T-cell (primary cell): ENCODE measurements around the gene GNAI3. TPM values are rescaled to one million over a fixed set of nuclear protein-coding genes. Genes with fewer than 3 reads are reported as not detected.

Experiments
- ATAC-seq, 4 experiments: fragments of 200-7000 bp in 3 of 4; fragments of 150-1000 bp in 1 of 4; cut with Tn5 transposase; replicated peaks in 1 of 4; 1 replicate in 3 of 4; 2 replicates in 1 of 4; pipeline ENCODE4 v1.10.0; 2021; ENCODE audit warnings: moderate library complexity in 3 of 4, mild to moderate bottlenecking in 2 of 4, moderate number of reproducible peaks in 1 of 4
- CTCF ChIA-PET, 2 donors: fragments of 300-600 bp; sonication (Branson Sonifier 250); formaldehyde crosslinking; loops; one replicate each; lab custom pipeline; 2022; ENCODE audit warnings: antibody characterized with exemption in 2 of 2; lab: Charles Lee
- POLR2A ChIA-PET, 2 donors: fragments of 300-600 bp; sonication (Branson Sonifier 250); formaldehyde crosslinking; loops; one replicate each; lab custom pipeline; 2022; ENCODE audit warnings: antibody characterized with exemption in 2 of 2; lab: Charles Lee
- DNase-seq, 35 experiments: peaks; one replicate each; pipeline versions ENCODE4 v3.0.0 to v3.0.0-alpha.2; 2013 to 2023
- H3K27ac ChIP-seq: one replicate; pipeline ENCODE4 v1.5.1; 2013; ENCODE audit warnings: low read length
- H3K27me3 ChIP-seq, 2 experiments: replicated peaks in 1 of 2; 1 replicate in 1 of 2; 2 replicates in 1 of 2; pipeline versions ENCODE4 v1.6.1 to v1.7.0; 2013; ENCODE audit warnings: low read length in 1 of 2, mixed read lengths in 1 of 2; ENCODE audit not compliant: control insufficient read depth in 2 of 2, insufficient read depth in 2 of 2; ENCODE audit errors: extremely low read depth in 1 of 2
- H3K36me3 ChIP-seq, 2 donors: 1 replicate in 1 of 2; 2 replicates in 1 of 2; pipeline versions ENCODE4 v1.6.1 to v1.7.0; 2013; ENCODE audit warnings: low read length in 1 of 2; ENCODE audit not compliant: control insufficient read depth in 2 of 2, insufficient read depth in 1 of 2; ENCODE audit errors: extremely low read depth in 1 of 2
- H3K4me1 ChIP-seq, 2 experiments: 1 replicate in 1 of 2; 2 replicates in 1 of 2; pipeline versions ENCODE4 v1.6.1 to v1.7.0; 2013; ENCODE audit warnings: low read length in 2 of 2, mixed read lengths in 1 of 2; ENCODE audit not compliant: insufficient read depth in 2 of 2, control insufficient read depth in 1 of 2; ENCODE audit errors: extremely low read depth in 1 of 2
- H3K4me3 ChIP-seq, 2 donors: 1 replicate in 1 of 2; 2 replicates in 1 of 2; pipeline versions ENCODE4 v1.5.1 to v1.7.0; 2013; ENCODE audit warnings: mild to moderate bottlenecking in 2 of 2, low read length in 1 of 2, moderate library complexity in 1 of 2; ENCODE audit not compliant: control insufficient read depth in 1 of 2; ENCODE audit errors: extremely low read depth in 1 of 2
- H3K9me3 ChIP-seq: 2 replicates; pipeline ENCODE4 v1.7.0; 2013
- H3K27ac Mint-ChIP-seq, 2 donors: one replicate each; pipeline ENCODE4 v1.8.0; 2020 to 2021; ENCODE audit warnings: mild to moderate bottlenecking in 2 of 2, mixed read lengths in 2 of 2
- H3K27me3 Mint-ChIP-seq, 2 donors: one replicate each; pipeline ENCODE4 v1.8.0; 2021 to 2022; ENCODE audit warnings: mixed read lengths in 2 of 2
- H3K36me3 Mint-ChIP-seq: one replicate; pipeline ENCODE4 v1.8.0; 2021; ENCODE audit warnings: mixed read lengths
- H3K4me1 Mint-ChIP-seq, 3 donors: one replicate each; pipeline ENCODE4 v1.8.0; 2020 to 2022; ENCODE audit warnings: mixed read lengths in 3 of 3, mild to moderate bottlenecking in 1 of 3
- H3K4me3 Mint-ChIP-seq, 3 donors: one replicate each; pipeline ENCODE4 v1.8.0; 2020 to 2022; ENCODE audit warnings: mild to moderate bottlenecking in 3 of 3, mixed read lengths in 3 of 3, moderate library complexity in 3 of 3
- H3K9me3 Mint-ChIP-seq, 3 donors: one replicate each; pipeline ENCODE4 v1.8.0; 2020 to 2022; ENCODE audit warnings: mixed read lengths in 3 of 3
- WGBS: methylation state at CpG from one replicate; pipeline ENCODE4 v1.1.5; 2013; ENCODE audit warnings: missing lambda C conversion rate; ENCODE audit not compliant: insufficient coverage; 5-methylcytosine and 5-hydroxymethylcytosine counted together
- total RNA-seq, 35 experiments: library from RNA in 6 of 35; stranded (reverse) in 6 of 35; fragments of 120-200 nt in 1 of 35; gene quantifications; one replicate each; pipeline versions ENCODE4 v1.2.1 to v1.2.4 and lab custom pipeline; 2013 to 2026

Gene GNAI3
- total RNA-seq, 5 donors from 2014 or later (not counting 1 experiment from before 2014, with no cell fraction given), result 5.4 to 7.2 (median 6.5) TPM

GRCh38 chr1:109613361-109614147, 65.1 kb downstream of the GNAI3 start:
- Mint-ChIP-seq H3K4me3 (no peak overlapping the region), H3K9me3 (no peaks in the 10 kb centered on the region), H3K27ac (no peak overlapping the region), H3K4me1 (peaks cover 24 to 25% (median 24%) of the 10 kb centered on the region in 3 donors), H3K27me3 (no peaks in the 10 kb centered on the region), H3K36me3 (no peaks in the 10 kb centered on the region)
- no peak overlapping the region for H3K27ac ChIP-seq
- H3K9me3 ChIP-seq, result no peaks in the 10 kb centered on the region
- H3K36me3 ChIP-seq, result no peaks in the 10 kb centered on the region
- CTCF ChIA-PET, result interaction anchor here (0.8 to 1.2 kb wide), 4 partner anchors 9 to 64 kb away, joined by 3 to 4 read pairs (median 3); no protein-coding TSS in a partner anchor
- 100% methylated on average over 2 of the region's 7 CpGs for WGBS
- H3K4me1 ChIP-seq, result peaks cover 3 to 17% of the 10 kb centered on the region in 2 experiments
- DNase-seq, result no peak
- no peak overlapping the region for H3K4me3 ChIP-seq
- POLR2A ChIA-PET, result interaction anchor here in 1 of 2 donors (1.8 kb wide), 1 partner anchor 65 kb away, joined by 5 read pairs; the partner anchor contains the start of gene GNAI3
- H3K27me3 ChIP-seq, result no peaks in the 10 kb centered on the region
- no peak for ATAC-seq

GRCh38 chr1:109615879-109616278, 67.5 kb downstream of the GNAI3 start:
- peak in 1 of 4 experiments; percentile 40 for ATAC-seq
- WGBS, result 40% methylated on average over 1 of the region's 3 CpGs
- DNase-seq, result peak in 6 of 35 experiments; percentile 18 to 52 (median 29)

GRCh38 chr1:109616391-109616790, 68.0 kb downstream of the GNAI3 start:
- CTCF ChIA-PET, result interaction anchor here in 1 of 2 donors (1.0 to 1.4 kb wide), 3 partner anchors 24 to 70 kb away, joined by 3 to 6 read pairs (median 3); no protein-coding TSS in a partner anchor
- Mint-ChIP-seq H3K4me3 (no peak overlapping the region), H3K36me3 (no peaks in the 10 kb centered on the region), H3K4me1 (peaks cover 39 to 49% (median 39%) of the 10 kb centered on the region in 3 donors), H3K9me3 (no peaks in the 10 kb centered on the region), H3K27me3 (no peaks in the 10 kb centered on the region), H3K27ac (peak overlapping the region; percentile 83 to 84)
- ATAC-seq (no peak), DNase-seq (no peak)
- H3K27ac ChIP-seq, result peak overlapping the region; percentile 57
- no peaks in the 10 kb centered on the region for H3K9me3 ChIP-seq
- WGBS, result 67% methylated on average over 3 of the region's 3 CpGs
- peaks cover 10 to 37% of the 10 kb centered on the region in 2 experiments for H3K4me1 ChIP-seq
- no peaks in the 10 kb centered on the region for H3K36me3 ChIP-seq
- POLR2A ChIA-PET, result interaction anchor here in 1 of 2 donors (1.6 kb wide), 1 partner anchor 67 kb away, joined by 4 read pairs; the partner anchor contains the start of gene GNAI3
- no peak overlapping the region for H3K4me3 ChIP-seq
- no peaks in the 10 kb centered on the region for H3K27me3 ChIP-seq

More at GRCh38 chr1:109615879-109616278, 67.5 kb downstream of the GNAI3 start:
- peaks cover 9 to 32% of the 10 kb centered on the region in 2 experiments for H3K4me1 ChIP-seq
- no peaks in the 10 kb centered on the region for H3K27me3 ChIP-seq
- CTCF ChIA-PET, result interaction anchor here in 1 of 2 donors (1.0 kb wide), 1 partner anchor 70 kb away, joined by 6 read pairs; no protein-coding TSS in a partner anchor
- H3K27ac Mint-ChIP-seq, result peak overlapping the region; percentile 83 to 84
- POLR2A ChIA-PET, result interaction anchor here in 1 of 2 donors (0.5 to 1.6 kb wide), 3 partner anchors 57 to 727 kb away, joined by 3 to 4 read pairs (median 3); partner anchors contain the start of gene GNAI3
- no peaks in the 10 kb centered on the region for H3K36me3 Mint-ChIP-seq
- H3K4me3 Mint-ChIP-seq, result no peak overlapping the region
- no peaks in the 10 kb centered on the region for H3K36me3 ChIP-seq
- no peaks in the 10 kb centered on the region for H3K9me3 Mint-ChIP-seq
- no peaks in the 10 kb centered on the region for H3K9me3 ChIP-seq
- H3K4me1 Mint-ChIP-seq, result peaks cover 36 to 47% (median 37%) of the 10 kb centered on the region in 3 donors
- no peaks in the 10 kb centered on the region for H3K27me3 Mint-ChIP-seq
- no peak overlapping the region for H3K4me3 ChIP-seq
- peak overlapping the region; percentile 57 for H3K27ac ChIP-seq

- peaks cover 48 to 58% (median 49%) of the 10 kb centered on the region in 3 donors for H3K4me1 Mint-ChIP-seq
These were observed 68.9 kb downstream of the GNAI3 start for GRCh38 chr1:109617291-109617801.

GRCh38 chr1:109618661-109619575, 70.5 kb downstream of the GNAI3 start:
- no peaks in the 10 kb centered on the region for H3K9me3 Mint-ChIP-seq
- Histone ChIP-seq H3K4me3 (peak overlapping the region in 1 of 2 donors; percentile 88), H3K36me3 (no peaks in the 10 kb centered on the region), H3K27me3 (no peaks in the 10 kb centered on the region), H3K9me3 (no peaks in the 10 kb centered on the region), H3K27ac (peak overlapping the region; percentile 96), H3K4me1 (peaks cover 31 to 62% of the 10 kb centered on the region in 2 experiments)
- H3K36me3 Mint-ChIP-seq, result no peaks in the 10 kb centered on the region
- WGBS, result 20% methylated on average over 3 of the region's 9 CpGs
- H3K4me3 Mint-ChIP-seq, result peak overlapping the region; percentile 93 to 97 (median 96)
- POLR2A ChIA-PET, result interaction anchor here in 1 of 2 donors (0.6 kb wide), 1 partner anchor 70 kb away, joined by 4 read pairs; the partner anchor contains the start of gene GNAI3
- no peaks in the 10 kb centered on the region for H3K27me3 Mint-ChIP-seq
- peaks cover 64 to 74% (median 64%) of the 10 kb centered on the region in 3 donors for H3K4me1 Mint-ChIP-seq
- DNase-seq (no peak), ATAC-seq (no peak)
- CTCF ChIA-PET, result interaction anchor here in 1 of 2 donors (0.9 to 2.3 kb wide), 5 partner anchors 10 to 365 kb away, joined by 3 to 12 read pairs (median 4); partner anchors contain the start of genes AHCYL1 and GNAI3
- peak overlapping the region; percentile 95 to 96 for H3K27ac Mint-ChIP-seq

More at GRCh38 chr1:109617291-109617801, 68.9 kb downstream of the GNAI3 start:
- H3K27me3 Mint-ChIP-seq, result no peaks in the 10 kb centered on the region
- ChIA-PET POLR2A (interaction anchor here in 1 of 2 donors (0.7 kb wide), 1 partner anchor 11 kb away, joined by 3 read pairs; no protein-coding TSS in a partner anchor), CTCF (interaction anchor here (0.7 to 1.4 kb wide), 4 partner anchors 13 to 69 kb away, joined by 3 read pairs; partner anchors contain the start of gene GNAI3 (in 1 of the 2))
- H3K9me3 ChIP-seq, result no peaks in the 10 kb centered on the region
- no peak overlapping the region for H3K4me3 Mint-ChIP-seq
- no peaks in the 10 kb centered on the region for H3K27me3 ChIP-seq
- no peak for ATAC-seq
- H3K27ac Mint-ChIP-seq, result peak overlapping the region; percentile 83 to 84
- peak overlapping the region; percentile 57 for H3K27ac ChIP-seq
- peaks cover 19 to 46% of the 10 kb centered on the region in 2 experiments for H3K4me1 ChIP-seq
- H3K4me3 ChIP-seq, result no peak overlapping the region
- no peaks in the 10 kb centered on the region for H3K36me3 Mint-ChIP-seq
- no peak for DNase-seq
- no CpG with 5 or more reads among the region's 3 CpGs for WGBS
- H3K9me3 Mint-ChIP-seq, result no peaks in the 10 kb centered on the region
- H3K36me3 ChIP-seq, result no peaks in the 10 kb centered on the region
